Fibroblast of the aortic adventitia (primary cell): Measurements from ENCODE around the gene VMAC. TPM values are rescaled to one million over a fixed set of nuclear protein-coding genes. Genes with fewer than 3 reads are reported as not detected.

Experiments used
- DNase-seq: peaks from one replicate; pipeline ENCODE4 v3.0.0-alpha.2; 2010; ENCODE audit warnings: low read depth
- H3K4me3 ChIP-seq: 2 replicates; pipeline ENCODE4 v1.5.1; 2011; ENCODE audit warnings: low read depth, mild to moderate bottlenecking, control low read depth, low read length, moderate library complexity
- total RNA-seq: library from RNA; depleted of rRNA; stranded (reverse); fragments of >200 nt; gene quantifications from 2 replicates; pipeline ENCODE4 v1.2.3, GENCODE V29; 2012; ENCODE audit warnings: low replicate concordance
- TF ChIP-seq, protein P1 (sequence below): IDR thresholded peaks from 2 replicates; pipeline ENCODE4 v1.5.1; 2011; ENCODE audit warnings: mild to moderate bottlenecking, low read length, control low read depth, inconsistent platforms; ENCODE audit not compliant: insufficient read depth

VMAC gene
- total RNA-seq, 1 donor, result 5.6 TPM

DNA sequence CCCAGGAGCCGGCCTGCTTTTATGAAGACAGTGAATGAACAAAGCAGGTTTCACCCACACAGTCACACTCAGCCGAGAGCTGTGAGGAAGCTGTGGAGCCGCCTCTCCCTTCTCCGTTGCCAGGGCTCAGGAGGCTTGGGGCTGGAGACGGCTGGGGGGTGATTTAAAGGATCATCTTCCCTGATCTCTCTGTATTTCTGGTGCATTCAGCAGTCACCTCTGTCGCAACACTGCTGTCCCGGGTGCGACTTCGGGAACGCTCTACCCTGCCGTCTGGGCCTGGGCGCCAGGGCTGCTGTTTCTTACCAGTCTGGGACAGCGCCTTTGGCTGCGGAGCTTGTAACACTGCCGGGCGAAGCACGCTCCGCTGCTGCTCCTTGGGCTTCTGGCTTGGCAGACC lies 27.5 kb downstream of the VMAC start:
- no peak for DNase-seq
- TF ChIP-seq, protein P1, sequence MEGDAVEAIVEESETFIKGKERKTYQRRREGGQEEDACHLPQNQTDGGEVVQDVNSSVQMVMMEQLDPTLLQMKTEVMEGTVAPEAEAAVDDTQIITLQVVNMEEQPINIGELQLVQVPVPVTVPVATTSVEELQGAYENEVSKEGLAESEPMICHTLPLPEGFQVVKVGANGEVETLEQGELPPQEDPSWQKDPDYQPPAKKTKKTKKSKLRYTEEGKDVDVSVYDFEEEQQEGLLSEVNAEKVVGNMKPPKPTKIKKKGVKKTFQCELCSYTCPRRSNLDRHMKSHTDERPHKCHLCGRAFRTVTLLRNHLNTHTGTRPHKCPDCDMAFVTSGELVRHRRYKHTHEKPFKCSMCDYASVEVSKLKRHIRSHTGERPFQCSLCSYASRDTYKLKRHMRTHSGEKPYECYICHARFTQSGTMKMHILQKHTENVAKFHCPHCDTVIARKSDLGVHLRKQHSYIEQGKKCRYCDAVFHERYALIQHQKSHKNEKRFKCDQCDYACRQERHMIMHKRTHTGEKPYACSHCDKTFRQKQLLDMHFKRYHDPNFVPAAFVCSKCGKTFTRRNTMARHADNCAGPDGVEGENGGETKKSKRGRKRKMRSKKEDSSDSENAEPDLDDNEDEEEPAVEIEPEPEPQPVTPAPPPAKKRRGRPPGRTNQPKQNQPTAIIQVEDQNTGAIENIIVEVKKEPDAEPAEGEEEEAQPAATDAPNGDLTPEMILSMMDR, result no peak
- no peak overlapping the region for H3K4me3 ChIP-seq

DNA sequence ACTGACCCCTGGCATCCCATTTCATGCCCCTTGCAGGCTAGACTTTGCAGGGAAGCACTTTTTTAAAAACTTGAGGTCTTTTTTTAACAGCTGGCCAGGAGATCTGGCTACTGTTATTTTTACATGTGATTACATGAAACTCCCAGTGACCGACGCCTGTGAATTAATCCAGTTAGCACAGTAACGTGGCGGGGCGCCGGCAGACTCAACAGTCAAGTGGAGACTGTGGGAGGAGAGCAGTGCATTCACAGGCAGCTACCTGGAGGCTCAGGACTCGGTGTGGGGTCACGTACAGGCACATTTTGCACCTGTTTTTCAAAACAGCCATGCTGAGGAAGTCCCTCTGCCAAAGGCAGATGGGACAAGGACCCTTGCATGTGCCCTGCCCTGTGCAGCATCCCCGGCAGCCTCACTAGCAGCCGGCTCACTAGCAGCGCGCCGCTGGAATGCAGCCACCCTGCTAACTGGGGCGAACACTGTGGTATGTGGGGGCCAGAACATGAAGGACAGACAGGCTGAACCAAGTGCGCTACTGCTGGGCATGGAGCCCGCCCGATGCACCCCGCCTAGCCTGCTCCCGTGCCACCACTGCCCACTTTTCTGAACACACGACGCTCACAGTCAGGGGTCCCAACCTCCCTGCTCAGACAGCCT lies 28.1 kb downstream of the VMAC start:
- TF ChIP-seq, protein P1, result no peak
- no peak overlapping the region for H3K4me3 ChIP-seq
- no peak for DNase-seq

DNA sequence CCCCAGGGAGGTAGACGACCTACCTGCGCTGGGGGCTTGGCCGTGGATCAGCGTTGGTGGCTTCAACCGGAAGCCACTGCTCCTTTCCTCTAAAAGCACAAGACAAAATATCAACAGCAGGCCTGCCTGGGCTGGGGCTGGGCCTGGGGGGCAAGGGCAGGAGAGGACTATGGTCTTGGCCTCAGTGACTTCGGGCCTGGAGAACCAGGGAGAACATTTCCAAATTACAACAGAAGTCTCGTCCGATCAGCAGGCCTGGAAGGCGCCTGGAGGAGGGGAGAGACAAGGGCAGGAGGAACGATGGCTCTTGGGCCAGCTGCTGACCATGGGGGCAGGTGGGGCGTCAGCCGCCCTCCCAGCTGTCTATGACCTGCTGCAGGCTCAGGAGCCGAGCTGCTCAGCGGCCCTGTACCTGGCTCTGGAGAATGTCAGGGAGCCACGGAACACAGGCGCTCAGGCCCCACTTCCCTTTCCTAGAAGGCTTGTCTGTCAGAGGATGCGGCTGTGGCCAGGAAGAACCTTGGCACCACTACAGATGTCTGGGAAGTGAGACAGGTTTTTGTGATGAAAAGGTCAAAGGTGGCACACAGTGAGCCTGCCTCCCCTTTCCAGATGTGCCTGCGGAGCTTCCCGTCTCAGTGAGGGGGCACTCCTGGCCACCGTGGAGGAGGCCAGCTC lies 28.9 kb downstream of the VMAC start:
- TF ChIP-seq, protein P1, result no peak
- no peak for DNase-seq
- no peak overlapping the region for H3K4me3 ChIP-seq

DNA sequence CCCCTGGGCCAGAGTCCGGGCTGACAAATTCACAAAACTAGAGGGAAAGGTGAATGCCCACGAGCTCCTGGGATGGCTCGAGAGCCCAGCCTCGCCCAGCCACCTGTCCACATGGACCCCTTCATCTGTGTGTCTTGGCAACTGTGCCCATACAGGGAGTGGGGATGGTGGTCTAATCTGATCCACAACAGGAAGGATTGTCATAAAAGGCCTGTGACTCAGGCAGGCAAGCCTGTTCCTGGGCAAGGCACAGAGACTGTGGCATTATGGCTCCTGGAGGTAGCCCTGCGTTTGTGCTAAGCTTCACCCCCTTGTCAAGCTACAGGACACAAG lies 29.4 kb downstream of the VMAC start:
- TF ChIP-seq, protein P1, result no peak
- no peak for DNase-seq
- H3K4me3 ChIP-seq, result no peak overlapping the region

DNA sequence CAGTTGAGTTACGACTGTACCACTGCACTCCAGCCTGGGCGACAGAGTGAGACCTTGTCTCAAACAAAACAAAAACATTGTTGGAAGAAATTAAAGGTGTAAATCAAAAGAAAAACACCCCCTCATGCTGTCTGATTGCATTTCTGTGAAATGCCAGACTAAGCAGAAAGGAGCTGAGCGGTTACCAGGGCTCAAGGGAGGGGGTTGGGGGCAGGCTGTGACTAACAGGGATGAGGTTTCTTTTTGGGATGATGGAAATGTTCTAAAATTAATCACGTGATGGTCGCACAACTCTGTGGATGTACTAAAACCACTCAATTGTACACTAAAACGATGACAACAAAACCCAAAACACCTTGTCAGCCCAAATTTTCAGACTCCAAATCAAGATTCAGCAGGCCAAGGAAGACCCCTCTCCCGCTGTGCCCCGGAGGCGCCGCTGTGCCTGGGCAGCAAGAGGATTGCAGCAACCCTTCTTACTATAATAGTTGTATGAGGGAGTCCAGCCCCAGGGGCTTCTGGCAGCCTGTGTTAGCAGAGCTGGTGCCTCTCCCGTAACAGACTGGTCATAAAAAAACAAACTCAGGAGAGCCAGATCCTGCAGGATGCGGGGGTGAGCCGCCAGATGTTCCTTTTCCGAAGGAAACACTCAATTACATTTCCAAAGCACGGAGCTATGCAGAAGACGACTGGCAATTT lies 30.3 kb downstream of the VMAC start:
- no peak overlapping the region for H3K4me3 ChIP-seq
- DNase-seq, result peak; percentile 73
- TF ChIP-seq, protein P1, result no peak

DNA sequence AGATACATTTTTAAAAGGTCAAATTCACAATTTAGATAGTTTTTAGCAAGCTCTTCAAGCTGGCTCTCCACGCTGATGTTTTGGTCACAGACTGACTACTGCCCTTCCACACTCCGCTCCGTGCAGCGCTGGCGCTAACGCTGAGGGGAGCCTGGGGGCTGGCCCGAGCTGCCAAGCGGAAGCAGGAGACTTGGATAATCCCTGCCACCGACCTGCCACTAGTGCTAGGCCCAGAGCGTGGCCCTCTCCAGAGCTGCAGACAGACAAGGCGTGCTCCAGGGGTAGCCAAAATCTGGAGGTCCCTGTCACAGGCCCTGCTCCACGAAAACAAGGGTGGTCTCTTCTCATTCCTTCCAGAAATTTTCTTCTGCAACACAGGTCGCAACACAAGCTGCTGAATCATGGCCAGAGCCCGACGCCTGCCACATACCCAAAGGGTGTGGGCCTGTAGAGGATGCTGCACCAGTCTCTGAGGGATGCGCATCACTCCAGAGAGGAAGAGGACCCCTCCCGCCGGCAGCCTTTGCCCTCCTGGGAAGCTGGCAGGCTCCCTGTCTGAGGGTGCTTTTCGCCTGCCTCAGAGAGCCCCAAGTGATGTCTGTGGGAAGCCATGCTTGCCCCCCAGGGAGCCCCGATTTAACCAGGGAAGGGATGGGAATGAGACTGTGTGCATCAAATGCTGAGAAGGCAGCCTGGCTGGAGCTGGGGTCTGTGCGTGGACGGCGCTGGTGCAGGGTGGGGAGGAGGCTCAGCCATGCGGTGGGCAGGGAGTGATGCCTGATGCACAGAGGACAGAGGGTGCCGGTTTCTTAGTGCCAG lies 31.0 kb downstream of the VMAC start:
- no peak for DNase-seq
- no peak overlapping the region for H3K4me3 ChIP-seq

More for the DNA sequence above, 31.0 kb downstream of the VMAC start:
- TF ChIP-seq, protein P1, result no peak
